ENCODE data around the gene FHIT. TPM values are rescaled to one million over a fixed set of nuclear protein-coding genes. Genes with fewer than 3 reads are reported as not detected.

Gene FHIT
- total RNA-seq, 4 donors from 2014 or later: 0.72 to 5.2 (median 2.1) TPM

- intact Hi-C loops (cut with DNase I; ENCODE audit: low total_unique reads): no loop called here
- Histone ChIP-seq H3K27ac (no peak overlapping the region), H3K9me3 (no peaks in the 10 kb centered on the region), H3K4me1 (no peaks in the 10 kb centered on the region), H3K36me3 (no peaks in the 10 kb centered on the region), H3K4me3 (no peak overlapping the region), H3K27me3 (no peaks in the 10 kb centered on the region)
- DNase-seq (no peak), ATAC-seq (no peak)
- in situ Hi-C loops (cut with MboI; ENCODE audit: low sequenced_read_pairs in 4 of 4): no loop called here
- TF ChIP-seq, protein P1, sequence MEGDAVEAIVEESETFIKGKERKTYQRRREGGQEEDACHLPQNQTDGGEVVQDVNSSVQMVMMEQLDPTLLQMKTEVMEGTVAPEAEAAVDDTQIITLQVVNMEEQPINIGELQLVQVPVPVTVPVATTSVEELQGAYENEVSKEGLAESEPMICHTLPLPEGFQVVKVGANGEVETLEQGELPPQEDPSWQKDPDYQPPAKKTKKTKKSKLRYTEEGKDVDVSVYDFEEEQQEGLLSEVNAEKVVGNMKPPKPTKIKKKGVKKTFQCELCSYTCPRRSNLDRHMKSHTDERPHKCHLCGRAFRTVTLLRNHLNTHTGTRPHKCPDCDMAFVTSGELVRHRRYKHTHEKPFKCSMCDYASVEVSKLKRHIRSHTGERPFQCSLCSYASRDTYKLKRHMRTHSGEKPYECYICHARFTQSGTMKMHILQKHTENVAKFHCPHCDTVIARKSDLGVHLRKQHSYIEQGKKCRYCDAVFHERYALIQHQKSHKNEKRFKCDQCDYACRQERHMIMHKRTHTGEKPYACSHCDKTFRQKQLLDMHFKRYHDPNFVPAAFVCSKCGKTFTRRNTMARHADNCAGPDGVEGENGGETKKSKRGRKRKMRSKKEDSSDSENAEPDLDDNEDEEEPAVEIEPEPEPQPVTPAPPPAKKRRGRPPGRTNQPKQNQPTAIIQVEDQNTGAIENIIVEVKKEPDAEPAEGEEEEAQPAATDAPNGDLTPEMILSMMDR (IDR thresholded peaks at IDR 0.05 in 4 of 5, conservative IDR thresholded peaks at IDR 0.05 in 1 of 5): no peak
- TF ChIP-seq POLR2A (IDR thresholded peaks at IDR 0.05): no peak
These were observed 948.1 kb downstream of the FHIT start for GRCh38 chr3:60303160-60303559.

- H3K4me3 ChIP-seq: no peak overlapping the region
- TF ChIP-seq, protein P1 (IDR thresholded peaks at IDR 0.05 in 4 of 5, conservative IDR thresholded peaks at IDR 0.05 in 1 of 5): no peak
- TF ChIP-seq POLR2A (IDR thresholded peaks at IDR 0.05): no peak
- intact Hi-C loops (cut with DNase I; ENCODE audit: low total_unique reads): no loop called here
- H3K4me1 ChIP-seq: no peaks in the 10 kb centered on the region
- in situ Hi-C loops (cut with MboI; ENCODE audit: low sequenced_read_pairs in 4 of 4): no loop called here
- H3K9me3 ChIP-seq: no peaks in the 10 kb centered on the region
- no peak overlapping the region for H3K27ac ChIP-seq
- ATAC-seq: no peak
- DNase-seq: no peak
- H3K36me3 ChIP-seq: no peaks in the 10 kb centered on the region
- no peaks in the 10 kb centered on the region for H3K27me3 ChIP-seq
These were observed 950.1 kb downstream of the FHIT start for GRCh38 chr3:60301142-60301541.

DNA sequence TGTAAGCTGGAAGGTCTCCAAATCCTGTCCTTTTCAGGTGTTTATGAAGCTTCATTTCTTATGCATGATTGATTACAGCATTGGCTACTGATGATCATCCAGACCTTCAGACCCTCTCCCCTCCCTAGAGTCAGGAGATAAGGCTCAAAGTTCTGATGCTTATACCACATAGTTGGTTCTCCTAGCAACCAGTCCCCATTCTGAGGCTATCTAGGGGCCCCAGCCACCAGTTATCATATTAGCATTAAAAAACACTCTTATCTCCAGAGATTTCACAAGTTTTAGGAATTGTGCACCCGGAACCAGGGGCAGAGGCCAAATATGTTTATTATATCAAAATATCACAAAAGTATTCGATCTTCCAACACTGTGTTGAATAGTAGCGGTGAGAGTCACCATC is 953.1 kb downstream of the FHIT start:
- H3K36me3 ChIP-seq: no peaks in the 10 kb centered on the region
- H3K27ac ChIP-seq: no peak overlapping the region
- H3K4me1 ChIP-seq: peaks cover 4 to 6% of the 10 kb centered on the region in 2 donors
- no peak overlapping the region for H3K4me3 ChIP-seq
- no peak for DNase-seq
- H3K27me3 ChIP-seq: no peaks in the 10 kb centered on the region
- TF ChIP-seq, protein P1 (IDR thresholded peaks at IDR 0.05 in 4 of 5, conservative IDR thresholded peaks at IDR 0.05 in 1 of 5): no peak
- TF ChIP-seq POLR2A (IDR thresholded peaks at IDR 0.05): no peak
- intact Hi-C loops (cut with DNase I; ENCODE audit: low total_unique reads) (no loop called here), in situ Hi-C loops (cut with MboI; ENCODE audit: low sequenced_read_pairs in 4 of 4) (no loop called here)
- no peak for ATAC-seq
- no peaks in the 10 kb centered on the region for H3K9me3 ChIP-seq

- peak in 1 of 2 donors; percentile 10 for DNase-seq
- in situ Hi-C loops (cut with MboI; ENCODE audit: low sequenced_read_pairs in 4 of 4): no loop called here
- intact Hi-C loops (cut with DNase I; ENCODE audit: low total_unique reads): no loop called here
These were observed 957.1 kb downstream of the FHIT start for GRCh38 chr3:60294181-60294580.

DNA sequence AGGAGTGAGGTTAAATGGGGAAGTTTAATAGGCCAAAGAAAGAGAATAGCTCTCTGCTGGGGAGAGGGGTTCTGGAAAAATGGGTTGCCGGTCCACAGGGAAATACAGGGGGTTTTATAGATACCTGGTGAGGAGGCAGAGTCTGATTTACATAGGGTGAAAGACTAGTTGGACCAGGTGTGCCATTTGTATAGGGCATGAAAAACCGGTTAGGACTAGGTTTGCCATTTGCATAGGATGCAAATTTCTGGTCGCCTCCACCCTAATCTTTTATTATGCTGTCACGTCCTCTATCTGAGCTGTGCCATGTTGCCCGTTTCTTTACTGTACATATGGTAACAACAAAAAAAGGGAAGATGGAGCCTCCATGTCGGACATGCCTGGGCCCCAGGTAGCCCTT is 960.1 kb downstream of the FHIT start:
- no peak for DNase-seq
- peaks cover 4 to 6% of the 10 kb centered on the region in 2 donors for H3K4me1 ChIP-seq
- no peak overlapping the region for H3K4me3 ChIP-seq
- intact Hi-C loops (cut with DNase I; ENCODE audit: low total_unique reads): no loop called here
- no peaks in the 10 kb centered on the region for H3K36me3 ChIP-seq
- no peaks in the 10 kb centered on the region for H3K9me3 ChIP-seq
- no peak overlapping the region for H3K27ac ChIP-seq
- no peak for ATAC-seq
- H3K27me3 ChIP-seq: no peaks in the 10 kb centered on the region
- TF ChIP-seq, protein P1 (IDR thresholded peaks at IDR 0.05 in 4 of 5, conservative IDR thresholded peaks at IDR 0.05 in 1 of 5): no peak
- no peak for TF ChIP-seq POLR2A (IDR thresholded peaks at IDR 0.05)
- in situ Hi-C loops (cut with MboI; ENCODE audit: low sequenced_read_pairs in 4 of 4): no loop called here

More at GRCh38 chr3:60294181-60294580, 957.1 kb downstream of the FHIT start:
- Histone ChIP-seq H3K27ac (no peak overlapping the region), H3K4me1 (peaks cover 4 to 6% of the 10 kb centered on the region in 2 donors), H3K27me3 (no peaks in the 10 kb centered on the region), H3K36me3 (no peaks in the 10 kb centered on the region), H3K4me3 (no peak overlapping the region), H3K9me3 (no peaks in the 10 kb centered on the region)
- TF ChIP-seq POLR2A (IDR thresholded peaks at IDR 0.05): no peak
- peak; percentile 62 to 74 for ATAC-seq
